Neuronal stem cell (in vitro differentiated cells): ENCODE results near the gene ATF5. TPM values are rescaled to one million over a fixed set of nuclear protein-coding genes. Genes with fewer than 3 reads are reported as not detected.
A peak's percentile ranks its signal among the peaks of the same experiment; 100 is the strongest.

Source experiments
- DNase-seq: peaks from one replicate; pipeline ENCODE4 v3.0.0-alpha.2; 2013; ENCODE audit warnings: low spot score
- H2AFZ ChIP-seq: one replicate; pipeline ENCODE4 v1.6.1; 2013; ENCODE audit warnings: mild to moderate bottlenecking, low read length, inconsistent platforms
- H2AK5ac ChIP-seq: 2 replicates; pipeline ENCODE4 v1.6.1; 2013; ENCODE audit warnings: low read depth, mild to moderate bottlenecking, inconsistent platforms, low read length, moderate library complexity, mixed read lengths
- H2BK120ac ChIP-seq: 2 replicates; pipeline ENCODE4 v1.6.1; 2013; ENCODE audit warnings: low read depth, mild to moderate bottlenecking, inconsistent platforms, low read length, moderate library complexity, mixed read lengths
- H2BK12ac ChIP-seq: one replicate; pipeline ENCODE4 v1.6.1; 2013; ENCODE audit warnings: low read length, inconsistent platforms
- H2BK15ac ChIP-seq: 2 replicates; pipeline ENCODE4 v1.6.1; 2013; ENCODE audit warnings: mild to moderate bottlenecking, low read length, inconsistent platforms, mixed read lengths
- H2BK5ac ChIP-seq: one replicate; pipeline ENCODE4 v1.6.1; 2013; ENCODE audit warnings: inconsistent platforms, mild to moderate bottlenecking, low read length, moderate library complexity
- H3K14ac ChIP-seq: one replicate; pipeline ENCODE4 v1.6.1; 2013; ENCODE audit warnings: low read length, inconsistent platforms
- H3K18ac ChIP-seq: 2 replicates; pipeline ENCODE4 v1.6.1; 2013; ENCODE audit warnings: low read length, inconsistent platforms
- H3K23ac ChIP-seq: 2 replicates; pipeline ENCODE4 v1.6.1; 2013; ENCODE audit warnings: low read depth, mild to moderate bottlenecking, mixed read lengths, low read length, inconsistent platforms; ENCODE audit not compliant: poor library complexity
- H3K27ac ChIP-seq: replicated peaks from 3 replicates; pipeline ENCODE4 v1.5.1; 2013; ENCODE audit warnings: low read length, inconsistent platforms
- H3K27me3 ChIP-seq, 3 experiments: 2 replicates each; pipeline ENCODE4 v1.6.1; 2013; ENCODE audit warnings: low read length in 3 of 3, mild to moderate bottlenecking in 2 of 3, inconsistent platforms in 1 of 3, low read depth in 1 of 3, mixed read lengths in 1 of 3, moderate library complexity in 1 of 3; ENCODE audit not compliant: control insufficient read depth in 3 of 3, insufficient read depth in 3 of 3
- H3K36me3 ChIP-seq, 2 donors: replicated peaks in 1 of 2; 2 replicates each; pipeline ENCODE4 v1.6.1; 2013; ENCODE audit warnings: low read length in 2 of 2; ENCODE audit not compliant: control insufficient read depth in 2 of 2, insufficient read depth in 2 of 2
- H3K4ac ChIP-seq: 2 replicates; pipeline ENCODE4 v1.6.1; 2013; ENCODE audit warnings: inconsistent platforms, mild to moderate bottlenecking, low read length, moderate library complexity
- H3K4me1 ChIP-seq, 2 donors: 1 replicate in 1 of 2; 2 replicates in 1 of 2; pipeline ENCODE4 v1.6.1; 2013; ENCODE audit warnings: low read length in 2 of 2, low read depth in 1 of 2; ENCODE audit not compliant: control insufficient read depth in 2 of 2, insufficient read depth in 1 of 2
- H3K4me2 ChIP-seq: one replicate; pipeline ENCODE4 v1.6.1; 2013; ENCODE audit warnings: mild to moderate bottlenecking, low read length, inconsistent platforms; ENCODE audit not compliant: insufficient read depth, poor library complexity, severe bottlenecking
- H3K4me3 ChIP-seq, 2 donors: 2 replicates each; pipeline ENCODE4 v1.5.1; 2013; ENCODE audit warnings: low read length in 2 of 2, mild to moderate bottlenecking in 2 of 2, inconsistent platforms in 1 of 2, moderate library complexity in 1 of 2
- H3K79me1 ChIP-seq: one replicate; pipeline ENCODE4 v1.6.1; 2013; ENCODE audit warnings: low read depth, mild to moderate bottlenecking, inconsistent platforms, low read length, moderate library complexity
- H3K9ac ChIP-seq: one replicate; pipeline ENCODE4 v1.6.1; 2013; ENCODE audit warnings: mild to moderate bottlenecking, low read depth, low read length, inconsistent platforms; ENCODE audit not compliant: poor library complexity
- H3K9me3 ChIP-seq, 2 donors: replicated peaks in 1 of 2; 2 replicates each; pipeline versions ENCODE3 to v1.6.1; 2013; ENCODE audit warnings: low read length in 2 of 2, mild to moderate bottlenecking in 2 of 2, inconsistent platforms in 1 of 2, low read depth in 1 of 2, mixed read lengths in 1 of 2, moderate library complexity in 1 of 2; ENCODE audit not compliant: control insufficient read depth in 2 of 2, insufficient read depth in 1 of 2
- H4K8ac ChIP-seq: one replicate; pipeline ENCODE4 v1.6.1; 2013; ENCODE audit warnings: low read depth, mild to moderate bottlenecking, inconsistent platforms, low read length, moderate library complexity
- H4K91ac ChIP-seq: one replicate; pipeline ENCODE4 v1.6.1; 2013; ENCODE audit warnings: low read length, low read depth, mild to moderate bottlenecking, inconsistent platforms; ENCODE audit not compliant: poor library complexity
- WGBS, 2 donors: extraction: QIAGEN DNeasy Blood & Tissue Kit; methylation state at CpG; one replicate each; pipeline ENCODE4 v1.1.7; 2013; ENCODE audit warnings: missing lambda C conversion rate in 2 of 2, mixed read lengths in 1 of 2; ENCODE audit not compliant: insufficient read length in 2 of 2, insufficient replicate concordance in 1 of 2; ENCODE audit errors: extremely low coverage in 2 of 2; 5-methylcytosine and 5-hydroxymethylcytosine counted together
- polyA plus RNA-seq, 2 experiments: library from polyadenylated mRNA; stranded (reverse); fragments of 200-250 nt; gene quantifications; one replicate each; pipeline ENCODE4 v1.2.3, GENCODE V29; 2013

ATF5 gene
- 7.5 TPM for polyA plus RNA-seq (2013, experiment 1 of 2)
- polyA plus RNA-seq (2013, experiment 2 of 2) = 7.7 TPM

- peaks cover 11% of the 10 kb centered on the region for H3K79me1 ChIP-seq
- H3K18ac ChIP-seq = peak within 1 kb of the TSS; percentile 98
- peak within 1 kb of the TSS; percentile 95 for H3K27ac ChIP-seq
- H4K8ac ChIP-seq = no peak within 1 kb of the TSS
- no peak within 1 kb of the TSS for H2BK12ac ChIP-seq
- peak within 1 kb of the TSS; percentile 80 for H3K4me2 ChIP-seq
- peak; percentile 92 for DNase-seq
- H3K27me3 ChIP-seq = no peaks in the 10 kb centered on the region
- peak within 1 kb of the TSS; percentile 94 to 97 for H3K4me3 ChIP-seq
- H2BK5ac ChIP-seq = peak within 1 kb of the TSS; percentile 98
- H4K91ac ChIP-seq = peak within 1 kb of the TSS; percentile 60
- H3K14ac ChIP-seq = peak within 1 kb of the TSS; percentile 91
- H2BK120ac ChIP-seq = peak within 1 kb of the TSS; percentile 21
- peaks cover 23 to 56% of the 10 kb centered on the region in 2 donors for H3K36me3 ChIP-seq
- H2AK5ac ChIP-seq = peak within 1 kb of the TSS; percentile 97
- H3K9ac ChIP-seq = peak within 1 kb of the TSS; percentile 100
- no CpG with 5 or more reads among the region's 48 CpGs for WGBS, 2 donors
- no peaks in the 10 kb centered on the region for H3K9me3 ChIP-seq
- peak within 1 kb of the TSS; percentile 50 for H2BK15ac ChIP-seq
- H3K23ac ChIP-seq = peak within 1 kb of the TSS; percentile 97
- peak within 1 kb of the TSS; percentile 97 for H2AFZ ChIP-seq
- peaks cover 7 to 11% of the 10 kb centered on the region in 2 donors for H3K4me1 ChIP-seq
- H3K4ac ChIP-seq = peak within 1 kb of the TSS; percentile 30
These were observed at the start of gene ATF5, which contains the start of gene NUP62 for GRCh38 chr19:49929121-49929610. ATF5 (plus strand) TSS chr19:49929205; CDS start chr19:49930851, 1,646 bp downstream. NUP62 (minus strand) TSS chr19:49929504; CDS start chr19:49909807, 19,697 bp downstream.

GRCh38 chr19:49879243-49879963, 49.6 kb upstream of the ATF5 start:
- peaks cover 53 to 55% of the 10 kb centered on the region in 2 donors for H3K36me3 ChIP-seq
- no peak overlapping the region for H3K23ac ChIP-seq
- no CpG with 5 or more reads among the region's 12 CpGs for WGBS, 2 donors

GRCh38 chr19:49880162-49880869, 48.7 kb upstream of the ATF5 start:
- no peak for DNase-seq
- Histone ChIP-seq H3K18ac (no peak overlapping the region), H3K27ac (no peak overlapping the region), H2BK12ac (no peak overlapping the region), H3K27me3 (no peaks in the 10 kb centered on the region), H3K14ac (no peak overlapping the region), H3K9ac (no peak overlapping the region), H3K4me1 (peaks cover 10 to 12% of the 10 kb centered on the region in 2 donors), H3K4ac (no peak overlapping the region), H2BK5ac (no peak overlapping the region), H3K4me3 (no peak overlapping the region), H3K36me3 (peaks cover 58 to 63% of the 10 kb centered on the region in 2 donors), H3K79me1 (peaks cover 13% of the 10 kb centered on the region), H3K9me3 (peaks cover 7 to 14% of the 10 kb centered on the region in 2 donors), H2BK15ac (no peak overlapping the region), H3K23ac (no peak overlapping the region), H2AK5ac (no peak overlapping the region), H3K4me2 (no peak overlapping the region), H4K8ac (no peak overlapping the region), H2BK120ac (no peak overlapping the region), H2AFZ (no peak overlapping the region), H4K91ac (no peak overlapping the region)
- no CpG with 5 or more reads among the region's 10 CpGs for WGBS, 2 donors

More at GRCh38 chr19:49879243-49879963, 49.6 kb upstream of the ATF5 start:
- H3K4me2 ChIP-seq = no peak overlapping the region
- no peak overlapping the region for H2BK5ac ChIP-seq
- no peak for DNase-seq
- H3K4ac ChIP-seq = no peak overlapping the region
- H3K4me3 ChIP-seq = no peak overlapping the region
- no peak overlapping the region for H3K14ac ChIP-seq
- H2AFZ ChIP-seq = no peak overlapping the region
- no peak overlapping the region for H2BK120ac ChIP-seq
- H2BK12ac ChIP-seq = no peak overlapping the region
- no peak overlapping the region for H4K8ac ChIP-seq
- no peak overlapping the region for H2BK15ac ChIP-seq
- no peak overlapping the region for H4K91ac ChIP-seq
- H3K18ac ChIP-seq = no peak overlapping the region
- peaks cover 10 to 12% of the 10 kb centered on the region in 2 donors for H3K4me1 ChIP-seq
- H3K27me3 ChIP-seq = no peaks in the 10 kb centered on the region
- H3K9me3 ChIP-seq = peaks cover 7 to 14% of the 10 kb centered on the region in 2 donors
- H3K27ac ChIP-seq = no peak overlapping the region
- peak overlapping the region; percentile 50 for H3K9ac ChIP-seq
- peaks cover 20% of the 10 kb centered on the region for H3K79me1 ChIP-seq
- H2AK5ac ChIP-seq = peak overlapping the region; percentile 47

GRCh38 chr19:49881186-49881585, 47.8 kb upstream of the ATF5 start:
- Histone ChIP-seq H2BK120ac (no peak overlapping the region), H3K27me3 (no peaks in the 10 kb centered on the region), H4K91ac (no peak overlapping the region), H3K4ac (no peak overlapping the region), H4K8ac (no peak overlapping the region), H2BK5ac (peak overlapping the region; percentile 45), H2BK12ac (no peak overlapping the region), H3K9ac (no peak overlapping the region), H3K4me1 (peaks cover 5 to 7% of the 10 kb centered on the region in 2 donors), H2AK5ac (no peak overlapping the region), H3K79me1 (peaks cover 13% of the 10 kb centered on the region), H3K23ac (peak overlapping the region; percentile 9), H3K27ac (no peak overlapping the region), H3K18ac (no peak overlapping the region), H3K36me3 (peaks cover 61 to 64% of the 10 kb centered on the region in 2 donors), H3K14ac (no peak overlapping the region), H3K9me3 (peaks cover 7 to 14% of the 10 kb centered on the region in 2 donors), H2BK15ac (no peak overlapping the region), H3K4me2 (no peak overlapping the region), H3K4me3 (no peak overlapping the region), H2AFZ (no peak overlapping the region)
- no CpG with 5 or more reads among the region's 17 CpGs for WGBS, 2 donors
- no peak for DNase-seq
